Measurements from ENCODE around the gene KAZN.

- TF ChIP-seq CTCF (conservative IDR thresholded peaks at IDR 0.05 in 1 of 2, IDR thresholded peaks at IDR 0.05 in 1 of 2; ENCODE audit: low read depth in 1 of 2, low read length in 2 of 2), result no peak
- TF ChIP-seq EZH2 (IDR thresholded peaks at IDR 0.05; ENCODE audit: low read length, missing control alignments), result no peak
Observed at GRCh38 chr1:14682941-14683621, 84.6 kb downstream of the KAZN start.

Measured in fibroblast of lung (primary cell).